ENCODE data around the gene C6orf141.

Gene C6orf141

DNA sequence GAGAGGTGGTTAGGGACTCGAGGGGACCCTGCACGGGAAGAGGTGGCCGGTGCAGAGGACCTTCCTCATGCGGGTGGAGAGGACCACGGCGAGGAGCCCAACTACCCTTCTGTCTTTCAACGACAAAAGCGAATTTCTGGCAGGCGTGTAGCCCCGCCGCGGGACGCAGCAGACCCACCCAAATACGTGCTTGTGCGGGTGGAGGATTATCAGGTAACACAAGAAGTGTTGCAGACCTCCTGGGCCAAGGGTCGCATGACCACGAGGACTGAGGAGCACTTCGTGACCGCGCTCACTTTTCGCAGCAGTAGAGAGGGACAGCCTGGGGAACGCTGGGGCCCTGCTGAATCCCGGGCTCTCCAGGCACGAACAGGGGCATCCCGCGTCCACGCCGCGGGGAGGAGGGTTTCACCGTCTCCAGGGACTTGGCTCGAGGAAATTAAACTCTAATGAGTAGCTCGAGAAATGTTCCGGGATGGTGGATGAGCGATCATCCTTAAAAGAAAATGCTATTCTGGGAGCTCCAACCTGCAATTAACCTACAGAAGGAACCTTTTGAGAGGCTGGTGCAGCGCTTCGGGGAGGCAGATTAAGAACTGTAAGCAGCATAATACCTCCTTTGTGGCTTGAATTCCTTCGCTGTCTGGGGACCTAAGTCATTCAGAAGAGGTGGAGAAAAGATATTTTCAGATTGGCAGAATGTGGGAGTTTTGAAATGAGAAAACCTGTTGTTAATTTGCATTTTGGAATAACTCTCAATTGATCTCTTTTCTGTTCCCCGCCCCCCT is 804 bp downstream of the C6orf141 start:
- Histone ChIP-seq H3K4me1 (ENCODE audit: insufficient read depth, low read length, poor library complexity, severe bottlenecking) (no peaks in the 10 kb centered on the region), H3K4me2 (ENCODE audit: low read depth, low read length, poor library complexity, severe bottlenecking) (no peak overlapping the region), H3K27me3 (ENCODE audit: insufficient read depth, low read length, poor library complexity, severe bottlenecking) (no peaks in the 10 kb centered on the region), H4K20me1 (ENCODE audit: insufficient read depth, low read length, poor library complexity, severe bottlenecking) (no peaks in the 10 kb centered on the region), H3K9me3 (ENCODE audit: insufficient read depth, low read depth, low read length) (no peaks in the 10 kb centered on the region), H3K9me2 (replicated peaks; ENCODE audit: low read depth, low read length) (no peaks in the 10 kb centered on the region), H3F3A (ENCODE audit: low read depth) (no peaks in the 10 kb centered on the region), H3K79me2 (ENCODE audit: insufficient read depth, low read length) (no peaks in the 10 kb centered on the region), H3K36me3 (ENCODE audit: insufficient read depth, low read length) (no peaks in the 10 kb centered on the region), H2AFZ (ENCODE audit: low read length) (no peak overlapping the region), H3K4me3 (ENCODE audit: low read length, poor library complexity, severe bottlenecking) (no peak overlapping the region), H3K9ac (ENCODE audit: low read depth, low read length, poor library complexity, severe bottlenecking) (no peak overlapping the region)
- TF ChIP-seq, protein P1, sequence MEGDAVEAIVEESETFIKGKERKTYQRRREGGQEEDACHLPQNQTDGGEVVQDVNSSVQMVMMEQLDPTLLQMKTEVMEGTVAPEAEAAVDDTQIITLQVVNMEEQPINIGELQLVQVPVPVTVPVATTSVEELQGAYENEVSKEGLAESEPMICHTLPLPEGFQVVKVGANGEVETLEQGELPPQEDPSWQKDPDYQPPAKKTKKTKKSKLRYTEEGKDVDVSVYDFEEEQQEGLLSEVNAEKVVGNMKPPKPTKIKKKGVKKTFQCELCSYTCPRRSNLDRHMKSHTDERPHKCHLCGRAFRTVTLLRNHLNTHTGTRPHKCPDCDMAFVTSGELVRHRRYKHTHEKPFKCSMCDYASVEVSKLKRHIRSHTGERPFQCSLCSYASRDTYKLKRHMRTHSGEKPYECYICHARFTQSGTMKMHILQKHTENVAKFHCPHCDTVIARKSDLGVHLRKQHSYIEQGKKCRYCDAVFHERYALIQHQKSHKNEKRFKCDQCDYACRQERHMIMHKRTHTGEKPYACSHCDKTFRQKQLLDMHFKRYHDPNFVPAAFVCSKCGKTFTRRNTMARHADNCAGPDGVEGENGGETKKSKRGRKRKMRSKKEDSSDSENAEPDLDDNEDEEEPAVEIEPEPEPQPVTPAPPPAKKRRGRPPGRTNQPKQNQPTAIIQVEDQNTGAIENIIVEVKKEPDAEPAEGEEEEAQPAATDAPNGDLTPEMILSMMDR (conservative IDR thresholded peaks at IDR 0.05; ENCODE audit: low read length): no peak
- no peak for TF ChIP-seq EZH2phosphoT487 (IDR thresholded peaks at IDR 0.05; ENCODE audit: borderline replicate concordance)

DNA sequence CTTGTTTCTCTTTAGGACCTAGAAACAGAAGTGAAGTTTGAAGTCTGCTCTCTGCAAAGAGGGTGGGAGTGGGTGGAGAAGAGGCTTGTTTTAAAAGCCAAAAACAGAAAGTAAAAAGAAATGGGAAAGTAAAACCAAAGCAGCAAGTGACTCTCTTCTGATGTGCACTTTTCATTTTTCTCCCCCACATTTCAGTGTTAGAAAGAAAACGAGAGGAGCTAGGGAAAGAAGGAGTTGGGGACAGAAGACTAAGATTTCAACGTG is 1.3 kb downstream of the C6orf141 start:
- Histone ChIP-seq H3K4me1 (ENCODE audit: insufficient read depth, low read length, poor library complexity, severe bottlenecking) (no peaks in the 10 kb centered on the region), H3K4me2 (ENCODE audit: low read depth, low read length, poor library complexity, severe bottlenecking) (no peak overlapping the region)

DNA sequence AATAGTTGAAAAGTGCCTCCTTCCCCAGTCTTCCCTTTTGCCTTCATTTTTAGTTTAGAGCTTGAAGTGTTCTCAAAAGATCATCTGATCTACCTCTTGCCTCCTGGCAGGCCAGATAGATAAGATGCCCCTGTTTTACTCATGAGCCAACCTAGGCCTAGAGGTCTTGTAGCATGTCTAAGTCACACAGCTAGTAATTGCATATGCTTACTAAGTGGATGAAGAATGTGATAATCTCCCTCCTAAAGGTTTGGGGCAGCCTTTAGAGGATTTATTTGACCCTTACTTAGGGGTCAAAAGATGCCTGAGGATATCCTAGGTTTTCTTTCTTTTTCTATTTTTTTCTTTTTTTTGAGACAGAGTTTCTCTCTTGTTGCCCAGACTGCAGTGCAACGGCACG is 2.1 kb downstream of the C6orf141 start:
- H3K9me2 ChIP-seq (replicated peaks; ENCODE audit: low read depth, low read length): no peaks in the 10 kb centered on the region
- H3K4me3 ChIP-seq (ENCODE audit: low read length, poor library complexity, severe bottlenecking): no peak overlapping the region
- no peaks in the 10 kb centered on the region for H3K9me3 ChIP-seq (ENCODE audit: insufficient read depth, low read depth, low read length)
- H3K4me2 ChIP-seq (ENCODE audit: low read depth, low read length, poor library complexity, severe bottlenecking): no peak overlapping the region
- no peaks in the 10 kb centered on the region for H3F3A ChIP-seq (ENCODE audit: low read depth)
- no peaks in the 10 kb centered on the region for H3K79me2 ChIP-seq (ENCODE audit: insufficient read depth, low read length)
- no peak overlapping the region for H3K9ac ChIP-seq (ENCODE audit: low read depth, low read length, poor library complexity, severe bottlenecking)
- no peaks in the 10 kb centered on the region for H4K20me1 ChIP-seq (ENCODE audit: insufficient read depth, low read length, poor library complexity, severe bottlenecking)
- H2AFZ ChIP-seq (ENCODE audit: low read length): no peak overlapping the region
- no peaks in the 10 kb centered on the region for H3K27me3 ChIP-seq (ENCODE audit: insufficient read depth, low read length, poor library complexity, severe bottlenecking)
- no peaks in the 10 kb centered on the region for H3K4me1 ChIP-seq (ENCODE audit: insufficient read depth, low read length, poor library complexity, severe bottlenecking)
- no peak for TF ChIP-seq EZH2phosphoT487 (IDR thresholded peaks at IDR 0.05; ENCODE audit: borderline replicate concordance)
- TF ChIP-seq, protein P1 (conservative IDR thresholded peaks at IDR 0.05; ENCODE audit: low read length): no peak
- H3K36me3 ChIP-seq (ENCODE audit: insufficient read depth, low read length): no peaks in the 10 kb centered on the region

More for the DNA sequence above, 1.3 kb downstream of the C6orf141 start:
- Histone ChIP-seq H3K79me2 (ENCODE audit: insufficient read depth, low read length) (no peaks in the 10 kb centered on the region), H3K4me3 (ENCODE audit: low read length, poor library complexity, severe bottlenecking) (no peak overlapping the region), H2AFZ (ENCODE audit: low read length) (no peak overlapping the region), H3K9me2 (replicated peaks; ENCODE audit: low read depth, low read length) (no peaks in the 10 kb centered on the region), H3K9me3 (ENCODE audit: insufficient read depth, low read depth, low read length) (no peaks in the 10 kb centered on the region), H3K9ac (ENCODE audit: low read depth, low read length, poor library complexity, severe bottlenecking) (no peak overlapping the region), H3K36me3 (ENCODE audit: insufficient read depth, low read length) (no peaks in the 10 kb centered on the region), H3F3A (ENCODE audit: low read depth) (no peaks in the 10 kb centered on the region), H3K27me3 (ENCODE audit: insufficient read depth, low read length, poor library complexity, severe bottlenecking) (no peaks in the 10 kb centered on the region), H4K20me1 (ENCODE audit: insufficient read depth, low read length, poor library complexity, severe bottlenecking) (no peaks in the 10 kb centered on the region)
- no peak for TF ChIP-seq EZH2phosphoT487 (IDR thresholded peaks at IDR 0.05; ENCODE audit: borderline replicate concordance)
- TF ChIP-seq, protein P1 (conservative IDR thresholded peaks at IDR 0.05; ENCODE audit: low read length): no peak
